Measurements from ENCODE around the gene GLI3. TPM values are rescaled to one million over a fixed set of nuclear protein-coding genes. Genes with fewer than 3 reads are reported as not detected.

Gene GLI3
- total RNA-seq, 1 donor from 2014 or later, result 136 TPM

- no peak overlapping the region for H3K4me3 Mint-ChIP-seq
- peaks cover 27% of the 10 kb centered on the region for H3K36me3 Mint-ChIP-seq (ENCODE audit: low read depth)
- DNase-seq (ENCODE audit: low read depth, low spot score), result no peak
- no peak overlapping the region for H3K27ac Mint-ChIP-seq (ENCODE audit: unreplicated experiment)
- no peak for TF ChIP-seq CTCF (conservative IDR thresholded peaks at IDR 0.05)
- no peaks in the 10 kb centered on the region for H3K27me3 Mint-ChIP-seq (ENCODE audit: low read depth)
- no peaks in the 10 kb centered on the region for H3K9me3 Mint-ChIP-seq
- H3K4me1 Mint-ChIP-seq, result peaks cover 5% of the 10 kb centered on the region
These were observed 187.2 kb downstream of the GLI3 start for GRCh38 chr7:42049761-42050160.

- peaks cover 27% of the 10 kb centered on the region for H3K36me3 Mint-ChIP-seq (ENCODE audit: low read depth)
- H3K27me3 Mint-ChIP-seq (ENCODE audit: low read depth), result no peaks in the 10 kb centered on the region
- H3K4me1 Mint-ChIP-seq, result peaks cover 4% of the 10 kb centered on the region
- DNase-seq (ENCODE audit: low read depth, low spot score), result no peak
- H3K27ac Mint-ChIP-seq (ENCODE audit: unreplicated experiment), result no peak overlapping the region
- no peaks in the 10 kb centered on the region for H3K9me3 Mint-ChIP-seq
- TF ChIP-seq CTCF (conservative IDR thresholded peaks at IDR 0.05), result no peak
- no peak overlapping the region for H3K4me3 Mint-ChIP-seq
These were observed 190.5 kb downstream of the GLI3 start for GRCh38 chr7:42046483-42046882.

GRCh38 chr7:42045961-42046360 lies 191.0 kb downstream of the GLI3 start:
- no peak for TF ChIP-seq CTCF (conservative IDR thresholded peaks at IDR 0.05)
- Mint-ChIP-seq H3K9me3 (no peaks in the 10 kb centered on the region), H3K27me3 (ENCODE audit: low read depth) (no peaks in the 10 kb centered on the region), H3K4me3 (no peak overlapping the region), H3K4me1 (peaks cover 4% of the 10 kb centered on the region), H3K27ac (ENCODE audit: unreplicated experiment) (no peak overlapping the region), H3K36me3 (ENCODE audit: low read depth) (peaks cover 30% of the 10 kb centered on the region)
- no peak for DNase-seq (ENCODE audit: low read depth, low spot score)

GRCh38 chr7:42039921-42040320 lies 197.1 kb downstream of the GLI3 start:
- Mint-ChIP-seq H3K27me3 (ENCODE audit: low read depth) (no peaks in the 10 kb centered on the region), H3K4me1 (peaks cover 4% of the 10 kb centered on the region), H3K9me3 (no peaks in the 10 kb centered on the region), H3K36me3 (ENCODE audit: low read depth) (peaks cover 20% of the 10 kb centered on the region), H3K4me3 (no peak overlapping the region), H3K27ac (ENCODE audit: unreplicated experiment) (no peak overlapping the region)
- no peak for DNase-seq (ENCODE audit: low read depth, low spot score)
- TF ChIP-seq CTCF (conservative IDR thresholded peaks at IDR 0.05), result no peak

GRCh38 chr7:42035210-42035609 lies 201.8 kb downstream of the GLI3 start:
- Mint-ChIP-seq H3K27me3 (ENCODE audit: low read depth) (no peaks in the 10 kb centered on the region), H3K4me3 (no peak overlapping the region), H3K36me3 (ENCODE audit: low read depth) (peaks cover 11% of the 10 kb centered on the region), H3K9me3 (no peaks in the 10 kb centered on the region), H3K4me1 (peaks cover 14% of the 10 kb centered on the region), H3K27ac (ENCODE audit: unreplicated experiment) (no peak overlapping the region)
- TF ChIP-seq CTCF (conservative IDR thresholded peaks at IDR 0.05), result no peak
- no peak for DNase-seq (ENCODE audit: low read depth, low spot score)

- Mint-ChIP-seq H3K27me3 (ENCODE audit: low read depth) (no peaks in the 10 kb centered on the region), H3K4me1 (peaks cover 29% of the 10 kb centered on the region), H3K9me3 (no peaks in the 10 kb centered on the region), H3K36me3 (ENCODE audit: low read depth) (peaks cover 22% of the 10 kb centered on the region), H3K4me3 (no peak overlapping the region), H3K27ac (ENCODE audit: unreplicated experiment) (no peak overlapping the region)
- TF ChIP-seq CTCF (conservative IDR thresholded peaks at IDR 0.05), result no peak
- no peak for DNase-seq (ENCODE audit: low read depth, low spot score)
These were observed 203.5 kb downstream of the GLI3 start for GRCh38 chr7:42033480-42033879.

Measured in neural crest cell (in vitro differentiated cells).